Measurements from ENCODE around the gene DDX5. TPM values are rescaled to one million over a fixed set of nuclear protein-coding genes. Genes with fewer than 3 reads are reported as not detected.

Gene DDX5
- total RNA-seq, 1 experiment from 2014 or later, result 411 TPM

DNA sequence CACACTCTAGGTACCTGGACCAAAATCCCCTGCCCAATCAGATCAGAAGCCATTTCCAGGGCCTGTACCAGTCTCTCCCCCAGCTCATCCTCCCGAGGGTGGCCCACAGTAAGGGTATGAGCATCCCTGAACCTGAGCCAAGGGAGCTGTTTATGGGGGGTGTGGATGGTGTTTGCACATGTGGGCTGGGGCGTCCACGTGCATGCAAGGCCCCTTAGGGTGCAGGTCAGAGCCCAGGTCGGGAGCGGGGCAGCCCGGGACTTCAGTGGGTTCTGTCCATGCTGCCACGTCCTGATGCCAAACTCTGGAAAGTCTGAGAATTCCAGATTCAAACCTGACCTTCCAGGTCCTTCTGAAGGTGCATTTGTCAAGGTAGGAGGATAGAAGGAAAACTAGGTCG lies 47.3 kb downstream of the DDX5 start:
- intact Hi-C loops (cut with micrococcal nuclease; ENCODE audit: unreplicated experiment) (no loop called here), in situ Hi-C loops (cut with HindIII; ENCODE audit: low pct_unique_long_range_greater_than_20kb, low sequenced_read_pairs) (no loop called here)
- POLR2A ChIA-PET, result no interaction called here
- no TSS peak for BruUV-seq (replicated peaks)
- H3K4me1 ChIP-seq (ENCODE audit: control insufficient read depth, insufficient read depth, low read length), result no peaks in the 10 kb centered on the region
- CTCF ChIA-PET, result no interaction called here
- DNase-seq (ENCODE audit: low read depth, low spot score) (no peak), ATAC-seq (no peak)
- H3K27me3 ChIP-seq (ENCODE audit: control insufficient read depth, insufficient read depth, low read length), result no peaks in the 10 kb centered on the region
- H3K9me3 ChIP-seq (ENCODE audit: control insufficient read depth, insufficient read depth, low read depth, low read length), result no peaks in the 10 kb centered on the region
- TF ChIP-seq TCF7L2 (IDR thresholded peaks at IDR 0.05; ENCODE audit: low read depth, low read length) (no peak), POLR2AphosphoS5 (IDR thresholded peaks at IDR 0.05; ENCODE audit: low read depth, low read length) (no peak), SIN3A (IDR thresholded peaks at IDR 0.05; ENCODE audit: borderline replicate concordance, insufficient read depth, low read depth, low read length) (no peak)
- TF ChIP-seq, protein P1, sequence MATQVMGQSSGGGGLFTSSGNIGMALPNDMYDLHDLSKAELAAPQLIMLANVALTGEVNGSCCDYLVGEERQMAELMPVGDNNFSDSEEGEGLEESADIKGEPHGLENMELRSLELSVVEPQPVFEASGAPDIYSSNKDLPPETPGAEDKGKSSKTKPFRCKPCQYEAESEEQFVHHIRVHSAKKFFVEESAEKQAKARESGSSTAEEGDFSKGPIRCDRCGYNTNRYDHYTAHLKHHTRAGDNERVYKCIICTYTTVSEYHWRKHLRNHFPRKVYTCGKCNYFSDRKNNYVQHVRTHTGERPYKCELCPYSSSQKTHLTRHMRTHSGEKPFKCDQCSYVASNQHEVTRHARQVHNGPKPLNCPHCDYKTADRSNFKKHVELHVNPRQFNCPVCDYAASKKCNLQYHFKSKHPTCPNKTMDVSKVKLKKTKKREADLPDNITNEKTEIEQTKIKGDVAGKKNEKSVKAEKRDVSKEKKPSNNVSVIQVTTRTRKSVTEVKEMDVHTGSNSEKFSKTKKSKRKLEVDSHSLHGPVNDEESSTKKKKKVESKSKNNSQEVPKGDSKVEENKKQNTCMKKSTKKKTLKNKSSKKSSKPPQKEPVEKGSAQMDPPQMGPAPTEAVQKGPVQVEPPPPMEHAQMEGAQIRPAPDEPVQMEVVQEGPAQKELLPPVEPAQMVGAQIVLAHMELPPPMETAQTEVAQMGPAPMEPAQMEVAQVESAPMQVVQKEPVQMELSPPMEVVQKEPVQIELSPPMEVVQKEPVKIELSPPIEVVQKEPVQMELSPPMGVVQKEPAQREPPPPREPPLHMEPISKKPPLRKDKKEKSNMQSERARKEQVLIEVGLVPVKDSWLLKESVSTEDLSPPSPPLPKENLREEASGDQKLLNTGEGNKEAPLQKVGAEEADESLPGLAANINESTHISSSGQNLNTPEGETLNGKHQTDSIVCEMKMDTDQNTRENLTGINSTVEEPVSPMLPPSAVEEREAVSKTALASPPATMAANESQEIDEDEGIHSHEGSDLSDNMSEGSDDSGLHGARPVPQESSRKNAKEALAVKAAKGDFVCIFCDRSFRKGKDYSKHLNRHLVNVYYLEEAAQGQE (IDR thresholded peaks at IDR 0.05; ENCODE audit: insufficient read depth in 1 of 2, low read depth in 2 of 2, low read length in 1 of 2), result no peak
- TF ChIP-seq, protein P2, sequence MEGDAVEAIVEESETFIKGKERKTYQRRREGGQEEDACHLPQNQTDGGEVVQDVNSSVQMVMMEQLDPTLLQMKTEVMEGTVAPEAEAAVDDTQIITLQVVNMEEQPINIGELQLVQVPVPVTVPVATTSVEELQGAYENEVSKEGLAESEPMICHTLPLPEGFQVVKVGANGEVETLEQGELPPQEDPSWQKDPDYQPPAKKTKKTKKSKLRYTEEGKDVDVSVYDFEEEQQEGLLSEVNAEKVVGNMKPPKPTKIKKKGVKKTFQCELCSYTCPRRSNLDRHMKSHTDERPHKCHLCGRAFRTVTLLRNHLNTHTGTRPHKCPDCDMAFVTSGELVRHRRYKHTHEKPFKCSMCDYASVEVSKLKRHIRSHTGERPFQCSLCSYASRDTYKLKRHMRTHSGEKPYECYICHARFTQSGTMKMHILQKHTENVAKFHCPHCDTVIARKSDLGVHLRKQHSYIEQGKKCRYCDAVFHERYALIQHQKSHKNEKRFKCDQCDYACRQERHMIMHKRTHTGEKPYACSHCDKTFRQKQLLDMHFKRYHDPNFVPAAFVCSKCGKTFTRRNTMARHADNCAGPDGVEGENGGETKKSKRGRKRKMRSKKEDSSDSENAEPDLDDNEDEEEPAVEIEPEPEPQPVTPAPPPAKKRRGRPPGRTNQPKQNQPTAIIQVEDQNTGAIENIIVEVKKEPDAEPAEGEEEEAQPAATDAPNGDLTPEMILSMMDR (IDR thresholded peaks at IDR 0.05), result no peak
- no peak overlapping the region for H3K27ac ChIP-seq (ENCODE audit: low read length)
- H3K36me3 ChIP-seq (ENCODE audit: control insufficient read depth, insufficient read depth, low read length), result no peaks in the 10 kb centered on the region
- no peak overlapping the region for H3K4me3 ChIP-seq (ENCODE audit: low read depth in 2 of 2, low read length in 2 of 2)

DNA sequence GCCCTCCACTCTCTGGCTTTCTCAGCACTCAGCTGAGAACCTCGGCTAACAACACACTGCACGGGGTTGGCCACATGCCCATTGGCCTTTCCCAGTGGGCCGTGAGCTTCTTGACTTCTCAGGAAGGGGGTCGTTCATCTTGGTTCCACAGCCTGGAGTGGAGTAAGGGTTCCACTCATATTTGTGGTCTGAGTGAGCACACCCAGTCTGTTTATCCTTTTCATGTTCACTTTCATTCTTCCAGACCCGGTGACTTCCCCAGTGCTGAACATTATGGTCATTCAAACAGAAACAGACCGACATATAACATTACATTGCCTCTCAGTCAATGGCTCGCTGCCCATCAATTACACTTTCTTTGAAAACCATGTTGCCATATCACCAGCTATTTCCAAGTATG lies 48.9 kb downstream of the DDX5 start:
- ATAC-seq (no peak), DNase-seq (ENCODE audit: low read depth, low spot score) (no peak)
- Histone ChIP-seq H3K27ac (ENCODE audit: low read length) (no peak overlapping the region), H3K36me3 (ENCODE audit: control insufficient read depth, insufficient read depth, low read length) (no peaks in the 10 kb centered on the region), H3K9me3 (ENCODE audit: control insufficient read depth, insufficient read depth, low read depth, low read length) (no peaks in the 10 kb centered on the region), H3K4me3 (ENCODE audit: low read depth in 2 of 2, low read length in 2 of 2) (no peak overlapping the region), H3K27me3 (ENCODE audit: control insufficient read depth, insufficient read depth, low read length) (no peaks in the 10 kb centered on the region), H3K4me1 (ENCODE audit: control insufficient read depth, insufficient read depth, low read length) (no peaks in the 10 kb centered on the region)
- POLR2A ChIA-PET, result no interaction called here
- in situ Hi-C loops (cut with HindIII; ENCODE audit: low pct_unique_long_range_greater_than_20kb, low sequenced_read_pairs) (no loop called here), intact Hi-C loops (cut with micrococcal nuclease; ENCODE audit: unreplicated experiment) (no loop called here)
- BruUV-seq (replicated peaks), result no TSS peak
- CTCF ChIA-PET, result no interaction called here
- TF ChIP-seq POLR2AphosphoS5 (IDR thresholded peaks at IDR 0.05; ENCODE audit: low read depth, low read length), result no peak
- no peak for TF ChIP-seq SIN3A (IDR thresholded peaks at IDR 0.05; ENCODE audit: borderline replicate concordance, insufficient read depth, low read depth, low read length)
- TF ChIP-seq TCF7L2 (IDR thresholded peaks at IDR 0.05; ENCODE audit: low read depth, low read length), result no peak
- TF ChIP-seq, protein P2 (IDR thresholded peaks at IDR 0.05), result no peak
- TF ChIP-seq, protein P1 (IDR thresholded peaks at IDR 0.05; ENCODE audit: insufficient read depth in 1 of 2, low read depth in 2 of 2, low read length in 1 of 2), result no peak
